Esophagus squamous epithelium (tissue), 4 donors: ENCODE results near the gene LMNA.

Source experiments
- CTCF ChIP-seq, 6 experiments: fragments of 450-650 bp in 4 of 6; fragments of 200-600 bp in 2 of 6; sonication (generic) in 2 of 6; IDR thresholded peaks; one replicate each; pipeline ENCODE4 v1.5.1; 2016 to 2019; ENCODE audit warnings: antibody characterized with exemption in 6 of 6, mild to moderate bottlenecking in 4 of 6, moderate library complexity in 4 of 6
- POLR2A ChIP-seq, 4 donors: fragments of 450-650 bp; IDR thresholded peaks; one replicate each; pipeline ENCODE4 v1.6.1; 2017; ENCODE audit warnings: antibody characterized with exemption in 4 of 4, mild to moderate bottlenecking in 4 of 4, moderate library complexity in 3 of 4

- TF ChIP-seq CTCF (IDR thresholded peaks at IDR 0.05) (no peak), POLR2A (IDR thresholded peaks at IDR 0.05) (no peak)
These were observed 16.0 kb downstream of the LMNA start for GRCh38 chr1:156130578-156130942.
